GM12878 (cell line): ENCODE data around the gene AFF1.

Source experiments
- BMI1 ChIP-seq: fragments of 450-650 bp; IDR thresholded peaks from 2 replicates; pipeline ENCODE4 v1.6.1; 2016; ENCODE audit warnings: mild to moderate bottlenecking, moderate library complexity, borderline replicate concordance
- BRCA1 ChIP-seq: IDR thresholded peaks from 2 replicates; pipeline ENCODE4 v1.6.1; 2011; ENCODE audit warnings: low read depth, low read length, improper control_type of control experiment
- CHD1 ChIP-seq: IDR thresholded peaks from 2 replicates; pipeline ENCODE4 v1.6.1; 2012; ENCODE audit warnings: low read depth, low read length, improper control_type of control experiment
- CTCF ChIP-seq, 3 experiments: IDR thresholded peaks in 2 of 3; conservative IDR thresholded peaks in 1 of 3; 2 replicates each; pipeline ENCODE4 v1.5.1; 2011; ENCODE audit warnings: low read depth in 3 of 3, low read length in 3 of 3, mild to moderate bottlenecking in 3 of 3, control low read depth in 2 of 3, moderate library complexity in 2 of 3, inconsistent platforms in 1 of 3, mixed read lengths in 1 of 3; ENCODE audit not compliant: control insufficient read depth in 2 of 3, insufficient read depth in 1 of 3; ENCODE audit errors: extremely low read depth in 1 of 3
- EP300 ChIP-seq, 2 experiments: fragments of 150-350 bp in 1 of 2; IDR thresholded peaks; 2 replicates each; pipeline ENCODE4 v1.6.1; 2011 to 2012; ENCODE audit warnings: low read depth in 2 of 2, low read length in 2 of 2, borderline replicate concordance in 1 of 2, improper control_type of control experiment in 1 of 2, inconsistent platforms in 1 of 2; ENCODE audit not compliant: control insufficient read depth in 1 of 2
- JUND ChIP-seq: IDR thresholded peaks from 2 replicates; pipeline ENCODE4 v1.6.1; 2012; ENCODE audit warnings: low read depth, mild to moderate bottlenecking, low read length, improper control_type of control experiment, moderate library complexity
- POLR2AphosphoS5 ChIP-seq: IDR thresholded peaks from 2 replicates; pipeline ENCODE4 v1.6.1; 2011; ENCODE audit warnings: mild to moderate bottlenecking, low read length, inconsistent platforms
- RAD21 ChIP-seq: IDR thresholded peaks from 2 replicates; pipeline ENCODE4 v1.6.1; 2011; ENCODE audit warnings: mild to moderate bottlenecking, low read depth, low read length, moderate library complexity; ENCODE audit not compliant: insufficient read depth
- TCF12 ChIP-seq: IDR thresholded peaks from 2 replicates; pipeline ENCODE4 v1.6.1; 2011; ENCODE audit warnings: low read depth, mild to moderate bottlenecking, low read length
- ZZZ3 ChIP-seq: IDR thresholded peaks from 2 replicates; pipeline ENCODE4 v1.6.1; 2011; ENCODE audit warnings: low read depth; ENCODE audit not compliant: control insufficient read depth, insufficient read length

- TF ChIP-seq POLR2AphosphoS5 (no peak), CTCF (IDR thresholded peaks at IDR 0.05 in 2 of 3, conservative IDR thresholded peaks at IDR 0.05 in 1 of 3; ENCODE audit: control insufficient read depth in 2 of 3, extremely low read depth in 1 of 3, insufficient read depth in 1 of 3, low read depth in 3 of 3, low read length in 3 of 3) (no peak), BRCA1 (no peak), CHD1 (no peak), EP300 (IDR thresholded peaks at IDR 0.05; ENCODE audit: borderline replicate concordance in 1 of 2, control insufficient read depth in 1 of 2, low read depth in 2 of 2, low read length in 2 of 2) (no peak), JUND (no peak), BMI1 (no peak), RAD21 (no peak), TCF12 (no peak), ZZZ3 (no peak)
Observed at GRCh38 chr4:87134122-87134521, 199.3 kb downstream of the AFF1 start.
